K562 (cell line): Measurements from ENCODE around the gene MLC1. TPM values are rescaled to one million over a fixed set of nuclear protein-coding genes. Genes with fewer than 3 reads are reported as not detected.

Experiments
- ARID2 ChIP-seq: fragments of 450-650 bp; IDR thresholded peaks from 2 replicates; pipeline ENCODE4 v1.6.1; 2017; ENCODE audit warnings: antibody characterized with exemption, mild to moderate bottlenecking
- CBFA2T2 ChIP-seq: fragments of 450-650 bp; conservative IDR thresholded peaks from 2 replicates; pipeline ENCODE4 v1.6.1; 2017; ENCODE audit warnings: mild to moderate bottlenecking
- CHD4 ChIP-seq: fragments of 200-600 bp; sonication (generic); IDR thresholded peaks from 3 replicates; pipeline ENCODE4 v1.6.1; 2012; ENCODE audit warnings: low read depth, mild to moderate bottlenecking, mixed read lengths, low read length, inconsistent platforms; ENCODE audit not compliant: insufficient read depth, insufficient replicate concordance, poor library complexity, severe bottlenecking
- GABPB1 ChIP-seq: sonication (generic); formaldehyde crosslinking; IDR thresholded peaks from 2 replicates; pipeline ENCODE4 v1.8.0; 2022; ENCODE audit warnings: mild to moderate bottlenecking, missing genetic modification reagents
- GTF2E2 ChIP-seq: fragments of 200-800 bp; sonication (Bioruptor generic); IDR thresholded peaks from 2 replicates; pipeline ENCODE4 v1.6.1; 2016; ENCODE audit warnings: missing genetic modification characterization, missing compliant biosample characterization
- HCFC1 ChIP-seq: IDR thresholded peaks from 2 replicates; pipeline ENCODE4 v1.6.1; 2012; ENCODE audit warnings: low read depth, low read length, improper control_type of control experiment
- LEF1 ChIP-seq: fragments of 450-650 bp; IDR thresholded peaks from 2 replicates; pipeline ENCODE4 v1.6.1; 2016; ENCODE audit warnings: mild to moderate bottlenecking
- MBD2 ChIP-seq: sonication (generic); IDR thresholded peaks from 2 replicates; pipeline ENCODE4 v1.6.1; 2016; ENCODE audit warnings: low read depth, borderline replicate concordance
- NCOR1 ChIP-seq: fragments of 450-650 bp; IDR thresholded peaks from 2 replicates; pipeline ENCODE4 v1.6.1; 2016; ENCODE audit warnings: mild to moderate bottlenecking, moderate library complexity
- POLR2AphosphoS5 ChIP-seq: IDR thresholded peaks from 2 replicates; pipeline ENCODE4 v1.6.1; 2011; ENCODE audit warnings: mild to moderate bottlenecking, low read depth, low read length, moderate library complexity; ENCODE audit not compliant: control insufficient read depth, insufficient read depth
- RNF2 ChIP-seq: sonication (generic); IDR thresholded peaks from 2 replicates; pipeline ENCODE4 v1.6.1; 2016
- SMARCC2 ChIP-seq: fragments of 450-650 bp; IDR thresholded peaks from 2 replicates; pipeline ENCODE4 v1.6.1; 2017; ENCODE audit warnings: antibody characterized with exemption, moderate library complexity, mild to moderate bottlenecking, low read depth
- SRF ChIP-seq, 2 experiments: fragments of 250-450, 450-650 bp in 1 of 2; sonication (Bioruptor Pico) in 1 of 2; sonication (generic) in 1 of 2; formaldehyde crosslinking; IDR thresholded peaks; 2 replicates each; pipeline versions ENCODE4 v1.5.0 to v1.5.1; 2020 to 2022; ENCODE audit warnings: mild to moderate bottlenecking in 1 of 2, missing genetic modification reagents in 1 of 2
- ZNF764 ChIP-seq: fragments of 250-450 bp; sonication (Bioruptor Pico); IDR thresholded peaks from 2 replicates; pipeline ENCODE4 v1.4.0; 2020; ENCODE audit warnings: low read depth, mild to moderate bottlenecking, moderate library complexity
- polyA plus RNA-seq, 8 experiments: library from polyadenylated mRNA; depleted of rRNA in 4 of 8; stranded (reverse) in 5 of 8; unstranded in 3 of 8; fragments of >200 nt; fragmentation: Nextera tagmentation in 2 of 8; fragmentation: Illumina TruSeq in 1 of 8; extraction: Ambion mirVana in 2 of 8; extraction: Trizol in 1 of 8; gene quantifications; 2 replicates each; pipeline versions ENCODE4 v1.2.1 to v1.2.3, GENCODE V29; 2011 to 2014; ENCODE audit warnings: inconsistent platforms in 1 of 8, missing spikeins in 1 of 8
- total RNA-seq, 7 experiments: library from RNA; depleted of rRNA in 6 of 7; stranded (reverse); fragments of >200 nt in 6 of 7; fragmentation: Illumina TruSeq in 2 of 7; extraction: Trizol in 2 of 7; gene quantifications; 2 replicates each; pipeline versions ENCODE4 v1.2.1 to v1.2.3, GENCODE V29; 2011 to 2021; ENCODE audit warnings: low replicate concordance in 1 of 7
- TF ChIP-seq, protein P1 (sequence below): IDR thresholded peaks from 3 replicates; pipeline ENCODE4 v1.6.1; 2011; ENCODE audit warnings: borderline replicate concordance, mild to moderate bottlenecking; ENCODE audit not compliant: insufficient read length, insufficient read depth
- TF ChIP-seq, protein P2 (sequence below), 2 experiments: fragments of 150-350 bp in 1 of 2; IDR thresholded peaks; 2 replicates each; pipeline ENCODE4 v1.6.1; 2012 to 2016; ENCODE audit warnings: low read depth in 2 of 2, low read length in 2 of 2, mild to moderate bottlenecking in 1 of 2, moderate library complexity in 1 of 2
- TF ChIP-seq, protein P3 (sequence below): sonication (generic); formaldehyde crosslinking; IDR thresholded peaks from 2 replicates; pipeline ENCODE4 v1.8.1; 2023; ENCODE audit warnings: missing genetic modification reagents, mild to moderate bottlenecking, borderline replicate concordance
- TF ChIP-seq, protein P4 (sequence below): fragments of 250-450 bp; sonication (Bioruptor Pico); IDR thresholded peaks from 2 replicates; pipeline ENCODE4 v1.9.0; 2021; ENCODE audit warnings: mild to moderate bottlenecking

The MLC1 gene
- total and polyA plus RNA-seq, 9 of the 15 experiments (the other 6 are each of a cell fraction or from before 2014, with no cell fraction given), result 0.06 to 0.98 (median 0.39) TPM

DNA sequence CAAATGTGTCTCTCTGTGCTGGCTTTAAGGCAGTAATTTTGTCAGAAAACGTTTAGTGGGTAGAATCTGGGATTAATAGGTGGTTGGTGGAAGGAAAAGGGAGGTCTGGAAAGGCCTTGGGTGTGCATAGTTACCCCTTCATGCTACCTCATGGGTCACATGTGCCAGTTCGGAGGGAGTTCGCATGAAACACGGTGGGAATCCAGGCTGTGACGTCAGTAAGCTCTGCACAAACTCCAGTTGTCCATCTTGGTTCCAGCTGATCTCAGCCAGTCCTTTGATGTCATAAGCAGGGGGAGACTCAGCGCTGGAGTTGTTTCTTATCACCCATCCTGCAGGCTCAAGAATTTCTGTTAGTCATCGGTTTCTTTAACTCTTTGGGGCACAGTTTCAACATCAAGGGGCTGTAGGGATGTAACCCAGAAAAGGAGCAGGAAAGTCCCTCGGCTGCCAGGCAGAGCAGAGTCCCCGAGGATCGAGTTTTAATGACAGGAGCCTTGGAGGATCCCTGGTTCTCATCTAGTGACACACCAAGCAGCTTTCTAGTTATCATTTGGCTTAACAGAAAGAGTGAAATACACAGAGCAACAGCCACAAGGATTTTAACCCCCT is 33.4 kb upstream of the MLC1 start (continued):
- TF ChIP-seq, protein P1, sequence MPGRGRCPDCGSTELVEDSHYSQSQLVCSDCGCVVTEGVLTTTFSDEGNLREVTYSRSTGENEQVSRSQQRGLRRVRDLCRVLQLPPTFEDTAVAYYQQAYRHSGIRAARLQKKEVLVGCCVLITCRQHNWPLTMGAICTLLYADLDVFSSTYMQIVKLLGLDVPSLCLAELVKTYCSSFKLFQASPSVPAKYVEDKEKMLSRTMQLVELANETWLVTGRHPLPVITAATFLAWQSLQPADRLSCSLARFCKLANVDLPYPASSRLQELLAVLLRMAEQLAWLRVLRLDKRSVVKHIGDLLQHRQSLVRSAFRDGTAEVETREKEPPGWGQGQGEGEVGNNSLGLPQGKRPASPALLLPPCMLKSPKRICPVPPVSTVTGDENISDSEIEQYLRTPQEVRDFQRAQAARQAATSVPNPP, result no peak
- TF ChIP-seq GABPB1 (CRISPR knock-in tag) (0 out of 2 replicates have a peak, but pooled peaks have one; percentile 40), SRF (CRISPR knock-in tag; IDR thresholded peaks at IDR 0.05) (no peak), ZNF764 (CRISPR knock-in tag) (no peak), CHD4 (no peak), LEF1 (peak; percentile 100), RNF2 (peak; percentile 72), MBD2 (peak; percentile 55; the same call in 1 of the 2 replicates), NCOR1 (peak; percentile 89), POLR2AphosphoS5 (peak; percentile 87), HCFC1 (no peak), CBFA2T2 (peak; percentile 88), GTF2E2 (tag) (no peak), SMARCC2 (peak; percentile 91), ARID2 (no peak)
- TF ChIP-seq, protein P2, sequence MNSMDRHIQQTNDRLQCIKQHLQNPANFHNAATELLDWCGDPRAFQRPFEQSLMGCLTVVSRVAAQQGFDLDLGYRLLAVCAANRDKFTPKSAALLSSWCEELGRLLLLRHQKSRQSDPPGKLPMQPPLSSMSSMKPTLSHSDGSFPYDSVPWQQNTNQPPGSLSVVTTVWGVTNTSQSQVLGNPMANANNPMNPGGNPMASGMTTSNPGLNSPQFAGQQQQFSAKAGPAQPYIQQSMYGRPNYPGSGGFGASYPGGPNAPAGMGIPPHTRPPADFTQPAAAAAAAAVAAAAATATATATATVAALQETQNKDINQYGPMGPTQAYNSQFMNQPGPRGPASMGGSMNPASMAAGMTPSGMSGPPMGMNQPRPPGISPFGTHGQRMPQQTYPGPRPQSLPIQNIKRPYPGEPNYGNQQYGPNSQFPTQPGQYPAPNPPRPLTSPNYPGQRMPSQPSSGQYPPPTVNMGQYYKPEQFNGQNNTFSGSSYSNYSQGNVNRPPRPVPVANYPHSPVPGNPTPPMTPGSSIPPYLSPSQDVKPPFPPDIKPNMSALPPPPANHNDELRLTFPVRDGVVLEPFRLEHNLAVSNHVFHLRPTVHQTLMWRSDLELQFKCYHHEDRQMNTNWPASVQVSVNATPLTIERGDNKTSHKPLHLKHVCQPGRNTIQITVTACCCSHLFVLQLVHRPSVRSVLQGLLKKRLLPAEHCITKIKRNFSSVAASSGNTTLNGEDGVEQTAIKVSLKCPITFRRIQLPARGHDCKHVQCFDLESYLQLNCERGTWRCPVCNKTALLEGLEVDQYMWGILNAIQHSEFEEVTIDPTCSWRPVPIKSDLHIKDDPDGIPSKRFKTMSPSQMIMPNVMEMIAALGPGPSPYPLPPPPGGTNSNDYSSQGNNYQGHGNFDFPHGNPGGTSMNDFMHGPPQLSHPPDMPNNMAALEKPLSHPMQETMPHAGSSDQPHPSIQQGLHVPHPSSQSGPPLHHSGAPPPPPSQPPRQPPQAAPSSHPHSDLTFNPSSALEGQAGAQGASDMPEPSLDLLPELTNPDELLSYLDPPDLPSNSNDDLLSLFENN (IDR thresholded peaks at IDR 0.05; ENCODE audit: low read depth in 2 of 2, low read length in 2 of 2), result peak in 1 of 2 experiments; percentile 76; a peak in 1 of 4 replicates
- TF ChIP-seq, protein P3, sequence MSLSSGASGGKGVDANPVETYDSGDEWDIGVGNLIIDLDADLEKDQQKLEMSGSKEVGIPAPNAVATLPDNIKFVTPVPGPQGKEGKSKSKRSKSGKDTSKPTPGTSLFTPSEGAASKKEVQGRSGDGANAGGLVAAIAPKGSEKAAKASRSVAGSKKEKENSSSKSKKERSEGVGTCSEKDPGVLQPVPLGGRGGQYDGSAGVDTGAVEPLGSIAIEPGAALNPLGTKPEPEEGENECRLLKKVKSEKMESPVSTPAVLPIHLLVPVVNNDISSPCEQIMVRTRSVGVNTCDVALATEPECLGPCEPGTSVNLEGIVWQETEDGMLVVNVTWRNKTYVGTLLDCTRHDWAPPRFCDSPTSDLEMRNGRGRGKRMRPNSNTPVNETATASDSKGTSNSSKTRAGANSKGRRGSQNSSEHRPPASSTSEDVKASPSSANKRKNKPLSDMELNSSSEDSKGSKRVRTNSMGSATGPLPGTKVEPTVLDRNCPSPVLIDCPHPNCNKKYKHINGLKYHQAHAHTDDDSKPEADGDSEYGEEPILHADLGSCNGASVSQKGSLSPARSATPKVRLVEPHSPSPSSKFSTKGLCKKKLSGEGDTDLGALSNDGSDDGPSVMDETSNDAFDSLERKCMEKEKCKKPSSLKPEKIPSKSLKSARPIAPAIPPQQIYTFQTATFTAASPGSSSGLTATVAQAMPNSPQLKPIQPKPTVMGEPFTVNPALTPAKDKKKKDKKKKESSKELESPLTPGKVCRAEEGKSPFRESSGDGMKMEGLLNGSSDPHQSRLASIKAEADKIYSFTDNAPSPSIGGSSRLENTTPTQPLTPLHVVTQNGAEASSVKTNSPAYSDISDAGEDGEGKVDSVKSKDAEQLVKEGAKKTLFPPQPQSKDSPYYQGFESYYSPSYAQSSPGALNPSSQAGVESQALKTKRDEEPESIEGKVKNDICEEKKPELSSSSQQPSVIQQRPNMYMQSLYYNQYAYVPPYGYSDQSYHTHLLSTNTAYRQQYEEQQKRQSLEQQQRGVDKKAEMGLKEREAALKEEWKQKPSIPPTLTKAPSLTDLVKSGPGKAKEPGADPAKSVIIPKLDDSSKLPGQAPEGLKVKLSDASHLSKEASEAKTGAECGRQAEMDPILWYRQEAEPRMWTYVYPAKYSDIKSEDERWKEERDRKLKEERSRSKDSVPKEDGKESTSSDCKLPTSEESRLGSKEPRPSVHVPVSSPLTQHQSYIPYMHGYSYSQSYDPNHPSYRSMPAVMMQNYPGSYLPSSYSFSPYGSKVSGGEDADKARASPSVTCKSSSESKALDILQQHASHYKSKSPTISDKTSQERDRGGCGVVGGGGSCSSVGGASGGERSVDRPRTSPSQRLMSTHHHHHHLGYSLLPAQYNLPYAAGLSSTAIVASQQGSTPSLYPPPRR, result no peak
- TF ChIP-seq, protein P4, sequence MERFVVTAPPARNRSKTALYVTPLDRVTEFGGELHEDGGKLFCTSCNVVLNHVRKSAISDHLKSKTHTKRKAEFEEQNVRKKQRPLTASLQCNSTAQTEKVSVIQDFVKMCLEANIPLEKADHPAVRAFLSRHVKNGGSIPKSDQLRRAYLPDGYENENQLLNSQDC, result no peak
